ENCODE measurements around the gene LRRC32. TPM values are rescaled to one million over a fixed set of nuclear protein-coding genes. Genes with fewer than 3 reads are reported as not detected.
A peak's percentile ranks its signal among the peaks of the same experiment; 100 is the strongest.

LRRC32 gene
- total RNA-seq, 1 experiment from 2014 or later = 0.27 TPM

DNA sequence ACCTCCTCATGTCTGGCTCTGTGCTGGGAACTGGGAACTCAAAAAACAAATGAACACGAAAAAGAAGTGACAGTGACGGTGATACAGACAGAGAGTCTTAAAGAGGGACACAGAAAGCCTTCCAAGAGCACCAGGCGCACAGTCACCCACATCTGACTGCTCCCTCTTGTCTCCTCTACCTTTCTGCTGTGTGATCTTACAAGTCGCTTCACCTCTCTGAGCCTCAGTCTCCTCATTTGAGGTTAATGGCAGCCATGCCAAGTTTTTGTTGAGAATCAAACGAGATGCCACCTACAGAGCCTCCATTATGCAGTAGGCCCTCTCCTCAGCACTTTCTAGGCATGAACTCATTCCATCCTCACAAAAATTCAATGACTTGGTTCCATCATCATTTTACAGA is 3.7 kb downstream of the LRRC32 start:
- H3K27me3 ChIP-seq (replicated peaks; ENCODE audit: control insufficient read depth, insufficient read depth, low read length) = no peaks in the 10 kb centered on the region
- H3K27me3 Mint-ChIP-seq (ENCODE audit: insufficient read depth, unreplicated experiment) = peaks cover 3% of the 10 kb centered on the region
- no peaks in the 10 kb centered on the region for H3K9me3 ChIP-seq
- H3K4me1 Mint-ChIP-seq (ENCODE audit: low read depth, unreplicated experiment) = no peaks in the 10 kb centered on the region
- intact Hi-C loops (cut with micrococcal nuclease; ENCODE audit: unreplicated experiment) = no loop called here
- H3K36me3 ChIP-seq (ENCODE audit: control insufficient read depth, insufficient read depth, low read length) = no peaks in the 10 kb centered on the region
- no peak overlapping the region for H3K27ac Mint-ChIP-seq (ENCODE audit: unreplicated experiment)
- no peaks in the 10 kb centered on the region for H3K36me3 Mint-ChIP-seq (ENCODE audit: insufficient read depth, unreplicated experiment)
- CTCF ChIA-PET = no interaction called here
- H3K4me3 ChIP-seq (ENCODE audit: low read depth, low read length) = no peak overlapping the region
- peaks cover 9% of the 10 kb centered on the region for H3K4me1 ChIP-seq
- no peak for DNase-seq
- BruUV-seq (replicated peaks) = no TSS peak
- H3K9me3 Mint-ChIP-seq (ENCODE audit: unreplicated experiment) = no peaks in the 10 kb centered on the region
- TF ChIP-seq, protein P1, sequence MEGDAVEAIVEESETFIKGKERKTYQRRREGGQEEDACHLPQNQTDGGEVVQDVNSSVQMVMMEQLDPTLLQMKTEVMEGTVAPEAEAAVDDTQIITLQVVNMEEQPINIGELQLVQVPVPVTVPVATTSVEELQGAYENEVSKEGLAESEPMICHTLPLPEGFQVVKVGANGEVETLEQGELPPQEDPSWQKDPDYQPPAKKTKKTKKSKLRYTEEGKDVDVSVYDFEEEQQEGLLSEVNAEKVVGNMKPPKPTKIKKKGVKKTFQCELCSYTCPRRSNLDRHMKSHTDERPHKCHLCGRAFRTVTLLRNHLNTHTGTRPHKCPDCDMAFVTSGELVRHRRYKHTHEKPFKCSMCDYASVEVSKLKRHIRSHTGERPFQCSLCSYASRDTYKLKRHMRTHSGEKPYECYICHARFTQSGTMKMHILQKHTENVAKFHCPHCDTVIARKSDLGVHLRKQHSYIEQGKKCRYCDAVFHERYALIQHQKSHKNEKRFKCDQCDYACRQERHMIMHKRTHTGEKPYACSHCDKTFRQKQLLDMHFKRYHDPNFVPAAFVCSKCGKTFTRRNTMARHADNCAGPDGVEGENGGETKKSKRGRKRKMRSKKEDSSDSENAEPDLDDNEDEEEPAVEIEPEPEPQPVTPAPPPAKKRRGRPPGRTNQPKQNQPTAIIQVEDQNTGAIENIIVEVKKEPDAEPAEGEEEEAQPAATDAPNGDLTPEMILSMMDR (IDR thresholded peaks at IDR 0.05; ENCODE audit: insufficient read depth in 1 of 2, low read depth in 1 of 2, low read length in 1 of 2, severe bottlenecking in 1 of 2, unreplicated experiment in 1 of 2) = no peak
- H3K4me3 Mint-ChIP-seq (ENCODE audit: unreplicated experiment) = no peak overlapping the region
- POLR2A ChIA-PET = no interaction called here

DNA sequence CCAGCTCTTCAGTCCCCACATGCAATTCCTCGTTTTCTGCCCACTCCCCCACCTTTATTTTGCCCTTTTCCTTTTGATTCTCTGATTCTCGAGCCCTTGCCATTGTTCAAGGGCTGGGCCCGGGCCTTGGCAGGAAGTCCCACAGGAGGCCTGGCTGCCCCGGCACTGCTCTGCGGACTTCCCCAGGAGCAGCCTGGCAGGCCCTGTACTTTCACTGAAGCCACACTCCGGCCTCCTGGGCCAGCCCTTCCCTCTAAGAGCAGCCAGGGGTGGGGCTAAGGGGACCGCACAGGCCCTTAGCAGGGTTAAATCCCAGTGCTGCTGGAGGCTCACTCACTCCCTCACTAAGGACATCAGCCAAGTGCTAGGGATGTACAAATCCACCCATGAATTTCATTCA is 4.1 kb downstream of the LRRC32 start:
- POLR2A ChIA-PET = no interaction called here
- Histone ChIP-seq H3K4me1 (peaks cover 9% of the 10 kb centered on the region), H3K9me3 (no peaks in the 10 kb centered on the region), H3K27me3 (replicated peaks; ENCODE audit: control insufficient read depth, insufficient read depth, low read length) (no peaks in the 10 kb centered on the region), H3K4me3 (ENCODE audit: low read depth, low read length) (no peak overlapping the region), H3K36me3 (ENCODE audit: control insufficient read depth, insufficient read depth, low read length) (no peaks in the 10 kb centered on the region)
- DNase-seq = peak in 1 of 2 experiments; percentile 34
- BruUV-seq (replicated peaks) = no TSS peak
- TF ChIP-seq, protein P1 (IDR thresholded peaks at IDR 0.05; ENCODE audit: insufficient read depth in 1 of 2, low read depth in 1 of 2, low read length in 1 of 2, severe bottlenecking in 1 of 2, unreplicated experiment in 1 of 2) = no peak
- Mint-ChIP-seq H3K9me3 (ENCODE audit: unreplicated experiment) (no peaks in the 10 kb centered on the region), H3K36me3 (ENCODE audit: insufficient read depth, unreplicated experiment) (no peaks in the 10 kb centered on the region), H3K27ac (ENCODE audit: unreplicated experiment) (no peak overlapping the region), H3K4me3 (ENCODE audit: unreplicated experiment) (no peak overlapping the region), H3K4me1 (ENCODE audit: low read depth, unreplicated experiment) (no peaks in the 10 kb centered on the region), H3K27me3 (ENCODE audit: insufficient read depth, unreplicated experiment) (peaks cover 3% of the 10 kb centered on the region)
- CTCF ChIA-PET = no interaction called here
- intact Hi-C loops (cut with micrococcal nuclease; ENCODE audit: unreplicated experiment) = no loop called here

DNA sequence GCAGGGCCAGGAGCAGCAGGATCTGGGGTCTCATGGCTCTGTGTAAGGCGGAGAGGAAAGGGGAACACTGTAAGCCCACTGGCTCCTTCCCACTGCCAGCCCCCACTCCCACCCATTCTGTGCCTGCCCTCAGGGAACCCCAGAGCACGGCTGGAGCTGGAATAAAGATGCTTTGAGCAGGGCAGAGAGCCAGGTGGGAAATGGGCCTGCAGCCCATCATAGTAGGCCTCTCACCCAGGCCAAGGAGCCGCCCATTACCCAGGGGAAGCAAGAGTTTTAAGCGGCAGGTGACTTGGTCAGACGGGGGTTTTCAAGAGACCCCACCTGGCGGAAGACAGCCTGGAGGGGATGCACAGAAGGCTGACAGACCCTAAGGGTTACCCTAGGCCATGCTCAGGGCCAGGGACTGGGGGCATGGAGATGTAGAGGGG is 4.6 kb downstream of the LRRC32 start:
- Mint-ChIP-seq H3K9me3 (ENCODE audit: unreplicated experiment) (no peaks in the 10 kb centered on the region), H3K4me1 (ENCODE audit: low read depth, unreplicated experiment) (no peaks in the 10 kb centered on the region), H3K27ac (ENCODE audit: unreplicated experiment) (no peak overlapping the region), H3K36me3 (ENCODE audit: insufficient read depth, unreplicated experiment) (no peaks in the 10 kb centered on the region), H3K27me3 (ENCODE audit: insufficient read depth, unreplicated experiment) (peaks cover 3% of the 10 kb centered on the region), H3K4me3 (ENCODE audit: unreplicated experiment) (no peak overlapping the region)
- H3K4me1 ChIP-seq = peaks cover 9% of the 10 kb centered on the region
- TF ChIP-seq, protein P1 (IDR thresholded peaks at IDR 0.05; ENCODE audit: insufficient read depth in 1 of 2, low read depth in 1 of 2, low read length in 1 of 2, severe bottlenecking in 1 of 2, unreplicated experiment in 1 of 2) = no peak
- H3K27me3 ChIP-seq (replicated peaks; ENCODE audit: control insufficient read depth, insufficient read depth, low read length) = no peaks in the 10 kb centered on the region
- DNase-seq = no peak
- no peak overlapping the region for H3K4me3 ChIP-seq (ENCODE audit: low read depth, low read length)
- no peaks in the 10 kb centered on the region for H3K36me3 ChIP-seq (ENCODE audit: control insufficient read depth, insufficient read depth, low read length)
- CTCF ChIA-PET = no interaction called here
- no TSS peak for BruUV-seq (replicated peaks)
- intact Hi-C loops (cut with micrococcal nuclease; ENCODE audit: unreplicated experiment) = no loop called here
- no peaks in the 10 kb centered on the region for H3K9me3 ChIP-seq
- POLR2A ChIA-PET = no interaction called here

Data from Caco-2 (cell line).